Ramos (cell line): ENCODE measurements around the gene CLPTM1L.
"Not testable (repeated sequence)": the region's sequence is repeated elsewhere in the genome, so short reads cannot be mapped to it uniquely, and the experiment has no call there.

Source experiments
- in situ Hi-C: fragments of 300-500 bp; cut with MboI; formaldehyde crosslinking; loops from one replicate; pipeline ENCODE4 v1.14.3; 2022; ENCODE audit warnings: low sequenced_read_pairs; ENCODE audit not compliant: unreplicated experiment

The CLPTM1L gene

GRCh38 chr5:1362242-1363015 is 17.5 kb upstream of the CLPTM1L start:
- in situ Hi-C loops: no loop called here

- in situ Hi-C loops: no loop called here
Measured at GRCh38 chr5:1360861-1361260, 16.0 kb upstream of the CLPTM1L start.

GRCh38 chr5:1360367-1360766 is 15.5 kb upstream of the CLPTM1L start:
- in situ Hi-C loops: not testable (repeated sequence)

GRCh38 chr5:1359713-1360112 is 14.8 kb upstream of the CLPTM1L start:
- in situ Hi-C loops: no loop called here

GRCh38 chr5:1359031-1359645 is 14.2 kb upstream of the CLPTM1L start:
- in situ Hi-C loops: no loop called here

GRCh38 chr5:1358726-1359025 is 13.8 kb upstream of the CLPTM1L start:
- in situ Hi-C loops: no loop called here

GRCh38 chr5:1357946-1358725 is 13.2 kb upstream of the CLPTM1L start:
- in situ Hi-C loops: no loop called here

- in situ Hi-C loops: no loop called here
Measured at GRCh38 chr5:1356873-1357787, 12.2 kb upstream of the CLPTM1L start.

- in situ Hi-C loops: no loop called here
Measured at GRCh38 chr5:1354576-1354975, 9.7 kb upstream of the CLPTM1L start.

GRCh38 chr5:1352231-1353219 is 7.6 kb upstream of the CLPTM1L start:
- in situ Hi-C loops: no loop called here

- in situ Hi-C loops: no loop called here
Measured at GRCh38 chr5:1351156-1351555, 6.3 kb upstream of the CLPTM1L start.

GRCh38 chr5:1349246-1349645 is 4.3 kb upstream of the CLPTM1L start:
- in situ Hi-C loops: no loop called here

- in situ Hi-C loops: no loop called here
Measured at GRCh38 chr5:1348986-1349245, 4.0 kb upstream of the CLPTM1L start.

GRCh38 chr5:1347571-1347970 is 2.7 kb upstream of the CLPTM1L start:
- in situ Hi-C loops: no loop called here

- in situ Hi-C loops: no loop called here
Measured at GRCh38 chr5:1346627-1347440, 1.9 kb upstream of the CLPTM1L start.

GRCh38 chr5:1345876-1346626 is 1.2 kb upstream of the CLPTM1L start:
- in situ Hi-C loops: no loop called here

- in situ Hi-C loops: no loop called here
Measured at GRCh38 chr5:1343931-1344901, 683 bp downstream of the CLPTM1L start.
